Loucy (cell line): ENCODE measurements around the gene PRDX3.

Experiments used
- EZH2phosphoT487 ChIP-seq: fragments of 200-600 bp; IDR thresholded peaks from 2 replicates; pipeline ENCODE4 v1.6.1; 2018; ENCODE audit warnings: antibody characterized with exemption, mild to moderate bottlenecking, moderate library complexity, borderline replicate concordance
- TF ChIP-seq, protein P1 (sequence below): fragments of 200-600 bp; sonication (generic); conservative IDR thresholded peaks from 2 replicates; pipeline ENCODE4 v1.5.1; 2014; ENCODE audit warnings: mild to moderate bottlenecking, antibody characterized with exemption, low read length

GRCh38 chr10:119176166-119176565 lies 2.4 kb downstream of the PRDX3 start:
- TF ChIP-seq, protein P1, sequence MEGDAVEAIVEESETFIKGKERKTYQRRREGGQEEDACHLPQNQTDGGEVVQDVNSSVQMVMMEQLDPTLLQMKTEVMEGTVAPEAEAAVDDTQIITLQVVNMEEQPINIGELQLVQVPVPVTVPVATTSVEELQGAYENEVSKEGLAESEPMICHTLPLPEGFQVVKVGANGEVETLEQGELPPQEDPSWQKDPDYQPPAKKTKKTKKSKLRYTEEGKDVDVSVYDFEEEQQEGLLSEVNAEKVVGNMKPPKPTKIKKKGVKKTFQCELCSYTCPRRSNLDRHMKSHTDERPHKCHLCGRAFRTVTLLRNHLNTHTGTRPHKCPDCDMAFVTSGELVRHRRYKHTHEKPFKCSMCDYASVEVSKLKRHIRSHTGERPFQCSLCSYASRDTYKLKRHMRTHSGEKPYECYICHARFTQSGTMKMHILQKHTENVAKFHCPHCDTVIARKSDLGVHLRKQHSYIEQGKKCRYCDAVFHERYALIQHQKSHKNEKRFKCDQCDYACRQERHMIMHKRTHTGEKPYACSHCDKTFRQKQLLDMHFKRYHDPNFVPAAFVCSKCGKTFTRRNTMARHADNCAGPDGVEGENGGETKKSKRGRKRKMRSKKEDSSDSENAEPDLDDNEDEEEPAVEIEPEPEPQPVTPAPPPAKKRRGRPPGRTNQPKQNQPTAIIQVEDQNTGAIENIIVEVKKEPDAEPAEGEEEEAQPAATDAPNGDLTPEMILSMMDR, result no peak
- no peak for TF ChIP-seq EZH2phosphoT487
